ENCODE data around the gene CDK17. TPM values are rescaled to one million over a fixed set of nuclear protein-coding genes. Genes with fewer than 3 reads are reported as not detected.

Gene CDK17
- total RNA-seq, 2 experiments from 2014 or later, result 28.4 to 29.0 TPM

- H3K4me1 Mint-ChIP-seq (ENCODE audit: low read depth), result peaks cover 70% of the 10 kb centered on the region
Observed at GRCh38 chr12:96371790-96372699, 28.2 kb downstream of the CDK17 start.

GRCh38 chr12:96371138-96371789 is 29.0 kb downstream of the CDK17 start:
- ChIA-PET POLR2A (interaction anchor here (1.2 kb wide), 1 partner anchor 14 kb away, joined by 3 read pairs; no protein-coding TSS in a partner anchor), CTCF (interaction anchor here (1.2 to 1.6 kb wide), 3 partner anchors 11 to 22 kb away, joined by 3 to 4 read pairs (median 3); no protein-coding TSS in a partner anchor)
- DNase-seq (peak; percentile 40), ATAC-seq (no peak)
- Mint-ChIP-seq H3K4me1 (ENCODE audit: low read depth) (peaks cover 70% of the 10 kb centered on the region), H3K27ac (no peak overlapping the region), H3K36me3 (ENCODE audit: low read depth) (peaks cover 9% of the 10 kb centered on the region), H3K27me3 (no peaks in the 10 kb centered on the region), H3K9me3 (no peaks in the 10 kb centered on the region), H3K4me3 (no peak overlapping the region)
- TF ChIP-seq CTCF (IDR thresholded peaks at IDR 0.05), result no peak
- intact Hi-C loops (cut with micrococcal nuclease), result no loop called here

More at GRCh38 chr12:96371790-96372699, 28.2 kb downstream of the CDK17 start:
- H3K36me3 Mint-ChIP-seq (ENCODE audit: low read depth), result peaks cover 9% of the 10 kb centered on the region
- no peak for TF ChIP-seq CTCF (IDR thresholded peaks at IDR 0.05)
- H3K4me3 Mint-ChIP-seq, result no peak overlapping the region
- intact Hi-C loops (cut with micrococcal nuclease), result no loop called here
- ATAC-seq (no peak), DNase-seq (no peak)
- H3K27me3 Mint-ChIP-seq, result no peaks in the 10 kb centered on the region
- H3K9me3 Mint-ChIP-seq, result no peaks in the 10 kb centered on the region
- H3K27ac Mint-ChIP-seq, result peak overlapping the region; percentile 78
- ChIA-PET CTCF (interaction anchor here (1.2 to 1.6 kb wide), 3 partner anchors 11 to 21 kb away, joined by 3 to 4 read pairs (median 3); no protein-coding TSS in a partner anchor), POLR2A (interaction anchor here (1.4 kb wide), 1 partner anchor 28 kb away, joined by 6 read pairs; the partner anchor contains the start of gene CDK17)

- intact Hi-C loops (cut with micrococcal nuclease), result no loop called here
- Mint-ChIP-seq H3K36me3 (ENCODE audit: low read depth) (peaks cover 7% of the 10 kb centered on the region), H3K4me1 (ENCODE audit: low read depth) (peaks cover 69% of the 10 kb centered on the region), H3K27ac (no peak overlapping the region), H3K27me3 (no peaks in the 10 kb centered on the region), H3K4me3 (no peak overlapping the region), H3K9me3 (no peaks in the 10 kb centered on the region)
- ChIA-PET CTCF (no interaction called here), POLR2A (interaction anchor here (1.0 kb wide), 1 partner anchor 25 kb away, joined by 3 read pairs; no protein-coding TSS in a partner anchor)
- ATAC-seq (no peak), DNase-seq (no peak)
- TF ChIP-seq CTCF (IDR thresholded peaks at IDR 0.05), result no peak
Observed at GRCh38 chr12:96368687-96369086, 31.6 kb downstream of the CDK17 start.

- Mint-ChIP-seq H3K4me3 (no peak overlapping the region), H3K9me3 (no peaks in the 10 kb centered on the region), H3K4me1 (ENCODE audit: low read depth) (peaks cover 70% of the 10 kb centered on the region), H3K36me3 (ENCODE audit: low read depth) (peaks cover 7% of the 10 kb centered on the region), H3K27me3 (no peaks in the 10 kb centered on the region), H3K27ac (no peak overlapping the region)
- DNase-seq, result no peak
- intact Hi-C loops (cut with micrococcal nuclease), result no loop called here
- ChIA-PET POLR2A (interaction anchor here (1.0 kb wide), 1 partner anchor 25 kb away, joined by 3 read pairs; no protein-coding TSS in a partner anchor), CTCF (interaction anchor here (0.6 kb wide), 1 partner anchor 10 kb away, joined by 3 read pairs; no protein-coding TSS in a partner anchor)
- TF ChIP-seq CTCF (IDR thresholded peaks at IDR 0.05), result no peak
- no peak for ATAC-seq
Observed at GRCh38 chr12:96368233-96368632, 32.0 kb downstream of the CDK17 start.

Measured in activated CD8-positive, alpha-beta T cell treated with anti-CD3 and anti-CD28 coated beads for 36 hours (primary cell).